HepG2 (cell line): ENCODE measurements around the gene ELL. TPM values are rescaled to one million over a fixed set of nuclear protein-coding genes. Genes with fewer than 3 reads are reported as not detected.
A peak's percentile ranks its signal among the peaks of the same experiment; 100 is the strongest.

Experiments
- ATAC-seq: fragments of 200-7000 bp; cut with Tn5 transposase; 3 replicates; pipeline ENCODE4 v1.9.1; 2020; ENCODE audit warnings: mild to moderate bottlenecking, moderate library complexity
- BruUV-seq: library from RNA; stranded (reverse); fragments of 400-500 nt; replicated peaks from 2 replicates; lab custom pipeline; 2021; lab: Mats Ljungman, UMichigan
- CTCF ChIA-PET: fragments of 300-600 bp; formaldehyde crosslinking; extraction: SDS; loops from one replicate; lab custom pipeline; 2021; ENCODE audit warnings: low total read pairs, inconsistent platforms, low intra/inter-chr PET ratio; lab: Yijun Ruan, JAX
- POLR2A ChIA-PET: fragments of 350-600 bp; sonication (Branson Sonifier 250); formaldehyde crosslinking; loops from one replicate; lab custom pipeline; 2020; ENCODE audit warnings: antibody characterized with exemption, inconsistent platforms; lab: Yijun Ruan, JAX
- DNase-seq: peaks from one replicate; pipeline ENCODE4 v3.0.0-alpha.2; 2015; ENCODE audit warnings: low spot score
- FAIRE-seq: peaks from 3 replicates; lab custom pipeline; 2011; peaks lifted over from hg19 to GRCh38; lab: Jason Lieb, UNC
- H2AFZ ChIP-seq: one replicate; pipeline ENCODE4 v1.6.1; 2011; ENCODE audit warnings: low read length, inconsistent platforms
- H3K27ac ChIP-seq: fragments of 300-600 bp; 3 replicates; pipeline ENCODE4 v1.8.0; 2011; ENCODE audit warnings: mixed run types, mild to moderate bottlenecking, mixed read lengths, low read length, inconsistent platforms; ENCODE audit not compliant: insufficient read depth; ENCODE audit errors: extremely low read length
- H3K27me3 ChIP-seq, 2 experiments: fragments of 200-600 bp in 1 of 2; 2 replicates in 1 of 2; 3 replicates in 1 of 2; pipeline versions ENCODE4 v1.6.0 to v1.8.0; 2011; ENCODE audit warnings: low read length in 2 of 2, mild to moderate bottlenecking in 2 of 2, moderate library complexity in 2 of 2, inconsistent platforms in 1 of 2; ENCODE audit not compliant: insufficient read depth in 2 of 2, control insufficient read depth in 1 of 2
- H3K36me3 ChIP-seq, 2 experiments: fragments of 200-600 bp in 1 of 2; replicated peaks in 1 of 2; 2 replicates in 1 of 2; 3 replicates in 1 of 2; pipeline versions ENCODE4 v1.5.1 to v1.8.0; 2011; ENCODE audit warnings: low read length in 2 of 2, inconsistent platforms in 1 of 2; ENCODE audit not compliant: insufficient read depth in 2 of 2, control insufficient read depth in 1 of 2
- H3K4me1 ChIP-seq: 2 replicates; pipeline ENCODE4 v1.5.1; 2012; ENCODE audit warnings: low read length, inconsistent platforms; ENCODE audit not compliant: insufficient read depth
- H3K4me2 ChIP-seq: 2 replicates; pipeline ENCODE4 v1.6.0; 2011; ENCODE audit warnings: low read depth, low read length, inconsistent platforms
- H3K4me3 ChIP-seq, 3 experiments: fragments of 200-600 bp in 1 of 3; sonication (generic), shearing (Covaris generic) in 1 of 3; replicated peaks in 1 of 3; 2 replicates each; pipeline ENCODE4 v1.5.1; 2011 to 2016; ENCODE audit warnings: low read length in 3 of 3, inconsistent platforms in 2 of 3, low read depth in 2 of 3, mild to moderate bottlenecking in 2 of 3, control low read depth in 1 of 3, mixed read lengths in 1 of 3; ENCODE audit not compliant: insufficient read depth in 1 of 3
- H3K79me2 ChIP-seq: one replicate; pipeline ENCODE4 v1.6.1; 2011; ENCODE audit warnings: low read length, inconsistent platforms; ENCODE audit not compliant: insufficient read depth
- H3K9ac ChIP-seq: 2 replicates; pipeline ENCODE4 v1.6.0; 2011; ENCODE audit warnings: mild to moderate bottlenecking, low read depth, low read length, inconsistent platforms; ENCODE audit not compliant: insufficient read depth
- H3K9me3 ChIP-seq: 2 replicates; pipeline ENCODE4 v1.5.1; 2012; ENCODE audit warnings: mild to moderate bottlenecking, low read length
- H4K20me1 ChIP-seq: 2 replicates; pipeline ENCODE4 v1.6.0; 2011; ENCODE audit warnings: inconsistent platforms, mild to moderate bottlenecking, low read length, moderate library complexity; ENCODE audit not compliant: insufficient read depth
- AGO2 ChIP-seq: fragments of 200-400 bp; formaldehyde crosslinking; optimal IDR thresholded peaks from 2 replicates; pipeline ENCODE3; 2017; ENCODE audit warnings: mild to moderate bottlenecking, low read depth, low read length, moderate library complexity
- HNRNPL ChIP-seq: fragments of 200-400 bp; formaldehyde crosslinking; IDR thresholded peaks from 2 replicates; pipeline ENCODE4 v1.6.1; 2017; ENCODE audit warnings: mild to moderate bottlenecking, low read depth, low read length
- HOXD1 ChIP-seq: sonication (generic); formaldehyde crosslinking; IDR thresholded peaks from 2 replicates; pipeline ENCODE4 v1.5.0; 2020; ENCODE audit warnings: missing genetic modification reagents
- POLR2G ChIP-seq: fragments of 200-400 bp; formaldehyde crosslinking; IDR thresholded peaks from 2 replicates; pipeline ENCODE4 v1.6.1; 2018; ENCODE audit warnings: mild to moderate bottlenecking, low read depth, low read length, moderate library complexity
- ZNF710 ChIP-seq: sonication (generic); formaldehyde crosslinking; IDR thresholded peaks from 2 replicates; pipeline ENCODE4 v1.5.0; 2020; ENCODE audit warnings: mild to moderate bottlenecking, missing genetic modification reagents, borderline replicate concordance
- ZSCAN12 ChIP-seq: sonication (generic); formaldehyde crosslinking; IDR thresholded peaks from 2 replicates; pipeline ENCODE4 v1.9.0; 2021; ENCODE audit warnings: mild to moderate bottlenecking, missing genetic modification reagents
- ZSCAN20 ChIP-seq: sonication (generic); formaldehyde crosslinking; IDR thresholded peaks from 2 replicates; pipeline ENCODE4 v1.4.0; 2020; ENCODE audit warnings: missing genetic modification reagents, mild to moderate bottlenecking, borderline replicate concordance
- WGBS: methylation state at CpG from one replicate; pipeline ENCODE4 v1.1.6; 2017; ENCODE audit warnings: low lambda C conversion rate; 5-methylcytosine and 5-hydroxymethylcytosine counted together
- in situ Hi-C: cut with HindIII; loops from 2 replicates; pipeline ENCODE4 v1.10.0; 2017; ENCODE audit warnings: low pct_unique_long_range_greater_than_20kb; ENCODE audit not compliant: extremely low pct_ligation_motif_present
- intact Hi-C: fragments of 100-400 bp; cut with micrococcal nuclease; formaldehyde crosslinking; loops from one replicate; pipeline ENCODE4 v1.10.0; 2022; ENCODE audit not compliant: unreplicated experiment
- polyA plus RNA-seq, 8 experiments: library from polyadenylated mRNA; depleted of rRNA in 3 of 8; stranded (reverse) in 7 of 8; unstranded in 1 of 8; fragments of >200 nt; fragmentation: Illumina TruSeq in 4 of 8; extraction: Trizol in 4 of 8; gene quantifications; 2 replicates each; pipeline versions ENCODE4 v1.2.1 to v1.2.3, GENCODE V29; 2011 to 2016; ENCODE audit warnings: low read depth in 4 of 8, missing spikeins in 1 of 8, mixed read lengths in 1 of 8; ENCODE audit not compliant: insufficient read depth in 1 of 8
- total RNA-seq, 5 experiments: library from RNA; depleted of rRNA; stranded (reverse); fragments of >200 nt; fragmentation: Illumina TruSeq; extraction: Trizol; gene quantifications; 2 replicates each; pipeline ENCODE4 v1.2.3, GENCODE V29; 2016; ENCODE audit warnings: low read depth in 1 of 5
- TF ChIP-seq, protein P1 (sequence below): sonication (generic); formaldehyde crosslinking; IDR thresholded peaks from 2 replicates; pipeline ENCODE4 v1.9.0; 2021; ENCODE audit warnings: missing genetic modification reagents, mild to moderate bottlenecking, borderline replicate concordance

ELL gene
- total and polyA plus RNA-seq, 2 of the 13 experiments (the other 11 are each of a cell fraction or from before 2014, with no cell fraction given), result 3.7 to 5.4 TPM

DNA sequence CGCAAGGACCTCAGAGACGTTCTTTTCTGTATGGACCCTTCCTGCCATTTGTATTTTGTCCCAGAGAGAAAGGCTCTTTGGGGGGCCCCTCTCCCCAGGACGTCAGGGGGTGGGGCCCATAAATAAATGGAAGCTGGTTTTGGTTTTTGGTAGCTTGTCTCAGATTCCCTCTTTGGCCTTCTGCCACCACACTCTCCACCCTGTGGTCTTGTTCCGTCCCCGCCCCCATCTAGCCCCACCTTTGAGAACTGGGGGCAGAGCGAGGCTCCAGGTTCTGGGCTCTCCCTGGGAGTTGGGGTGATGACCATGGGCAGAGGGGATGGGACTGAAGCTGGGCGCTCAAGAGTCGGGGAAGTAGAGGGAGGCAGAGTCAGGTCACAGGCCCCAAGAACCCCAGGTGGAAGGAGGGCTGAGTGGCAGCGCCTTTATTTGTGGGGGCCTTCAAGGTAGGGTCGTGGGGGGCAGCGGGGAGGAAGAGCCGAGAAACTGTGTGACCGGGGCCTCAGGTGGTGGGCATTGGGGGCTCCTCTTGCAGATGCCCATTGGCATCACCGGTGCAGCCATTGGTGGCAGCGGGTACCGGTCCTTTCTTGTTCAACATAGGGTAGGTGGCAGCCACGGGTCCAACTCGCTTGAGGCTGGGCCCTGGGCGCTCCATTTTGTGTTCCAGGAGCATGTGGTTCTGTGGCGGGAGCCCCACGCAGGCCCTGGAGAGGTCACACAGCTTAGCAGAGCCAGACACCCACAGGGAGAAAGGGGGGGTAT, 87.3 kb downstream of the ELL start:
- intact Hi-C loops, result no loop called here
- no peak overlapping the region for H2AFZ ChIP-seq
- 95% methylated on average over 13 of the region's 21 CpGs for WGBS
- peaks cover 16% of the 10 kb centered on the region for H3K4me1 ChIP-seq
- H3K27ac ChIP-seq, result no peak overlapping the region
- no peak for DNase-seq
- H3K9me3 ChIP-seq, result no peaks in the 10 kb centered on the region
- no peak overlapping the region for H3K4me2 ChIP-seq
- no TSS peak for BruUV-seq
- in situ Hi-C loops, result no loop called here
- POLR2A ChIA-PET, result no interaction called here
- no peak for ATAC-seq
- H3K27me3 ChIP-seq, result no peaks in the 10 kb centered on the region
- no peaks in the 10 kb centered on the region for H4K20me1 ChIP-seq
- CTCF ChIA-PET, result no interaction called here
- H3K79me2 ChIP-seq, result no peaks in the 10 kb centered on the region
- FAIRE-seq, result no peak
- no peak overlapping the region for H3K4me3 ChIP-seq
- no peak for TF ChIP-seq ZSCAN12 (CRISPR knock-in tag)
- TF ChIP-seq AGO2, result peak; percentile 45
- TF ChIP-seq ZNF710 (CRISPR knock-in tag), result no peak
- no peak for TF ChIP-seq ZSCAN20
- TF ChIP-seq, protein P1, sequence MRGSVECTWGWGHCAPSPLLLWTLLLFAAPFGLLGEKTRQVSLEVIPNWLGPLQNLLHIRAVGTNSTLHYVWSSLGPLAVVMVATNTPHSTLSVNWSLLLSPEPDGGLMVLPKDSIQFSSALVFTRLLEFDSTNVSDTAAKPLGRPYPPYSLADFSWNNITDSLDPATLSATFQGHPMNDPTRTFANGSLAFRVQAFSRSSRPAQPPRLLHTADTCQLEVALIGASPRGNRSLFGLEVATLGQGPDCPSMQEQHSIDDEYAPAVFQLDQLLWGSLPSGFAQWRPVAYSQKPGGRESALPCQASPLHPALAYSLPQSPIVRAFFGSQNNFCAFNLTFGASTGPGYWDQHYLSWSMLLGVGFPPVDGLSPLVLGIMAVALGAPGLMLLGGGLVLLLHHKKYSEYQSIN (CRISPR knock-in tag), result no peak
- no peak for TF ChIP-seq HOXD1 (CRISPR knock-in tag)
- TF ChIP-seq HNRNPL, result peak; percentile 45; the same call in 1 of the 2 replicates
- TF ChIP-seq POLR2G, result 0 out of 2 replicates have a peak, but pooled peaks have one; percentile 31
- peaks cover 1 to 3% of the 10 kb centered on the region in 2 experiments; a peak in 1 of 5 replicates for H3K36me3 ChIP-seq
- no peak overlapping the region for H3K9ac ChIP-seq
